NCI-H1105 (cell line): ENCODE data around the gene NTN4.
"Not testable (repeated sequence)": the region's sequence is repeated elsewhere in the genome, so short reads cannot be mapped to it uniquely, and the experiment has no call there.

ENCODE experiments used
- DNase-seq: peaks from one replicate; lab custom pipeline; 2025; lab: John Stamatoyannopoulos, UW

NTN4 gene

GRCh38 chr12:95796225-95796981 lies 5.8 kb upstream of the NTN4 start:
- no peak for DNase-seq

DNA sequence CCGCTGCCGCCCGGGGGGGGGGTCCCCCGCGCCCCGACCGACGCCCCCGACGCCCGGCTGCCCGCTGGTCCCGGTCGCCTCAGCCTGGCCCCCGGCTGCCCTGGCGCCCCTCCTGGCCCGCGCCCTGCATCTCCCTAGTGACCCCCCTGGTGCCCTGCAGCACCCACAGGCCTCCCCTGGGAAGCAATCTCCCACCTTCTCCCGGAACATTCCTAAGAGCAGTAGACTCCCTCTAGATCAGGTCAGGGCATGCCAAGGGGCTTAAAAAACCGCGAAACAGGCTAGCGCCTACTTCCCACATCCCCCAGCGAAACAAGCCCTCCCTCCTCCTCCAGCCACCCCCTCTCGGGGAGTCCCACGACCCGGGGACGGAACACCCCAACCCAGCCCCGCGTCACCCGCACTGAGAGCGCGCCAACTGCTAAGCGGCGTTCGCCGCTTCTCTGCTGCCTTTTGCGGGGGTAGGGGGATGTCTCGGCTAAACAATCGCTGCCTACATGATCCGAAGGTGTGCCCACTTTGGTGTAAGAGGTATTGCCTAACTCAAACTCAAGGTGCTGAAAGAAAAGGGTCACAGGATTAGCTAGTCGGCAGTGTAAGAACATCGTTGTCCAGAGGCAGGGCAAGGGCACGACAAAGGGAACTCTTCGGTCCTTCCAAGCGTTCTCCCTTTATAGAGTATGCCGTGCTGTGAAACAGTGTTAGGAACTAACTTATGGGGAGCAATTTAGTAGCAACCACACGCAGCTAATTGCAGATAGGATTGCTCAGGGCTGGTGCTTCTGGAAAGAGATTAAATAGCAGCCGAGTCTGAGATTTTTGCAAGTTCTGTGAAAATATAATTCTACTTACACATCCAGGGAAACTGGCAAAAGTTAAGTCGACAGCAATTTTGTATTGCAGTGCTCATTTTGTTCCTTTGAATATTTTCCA lies 619 bp upstream of the NTN4 start:
- no peak for DNase-seq

DNA sequence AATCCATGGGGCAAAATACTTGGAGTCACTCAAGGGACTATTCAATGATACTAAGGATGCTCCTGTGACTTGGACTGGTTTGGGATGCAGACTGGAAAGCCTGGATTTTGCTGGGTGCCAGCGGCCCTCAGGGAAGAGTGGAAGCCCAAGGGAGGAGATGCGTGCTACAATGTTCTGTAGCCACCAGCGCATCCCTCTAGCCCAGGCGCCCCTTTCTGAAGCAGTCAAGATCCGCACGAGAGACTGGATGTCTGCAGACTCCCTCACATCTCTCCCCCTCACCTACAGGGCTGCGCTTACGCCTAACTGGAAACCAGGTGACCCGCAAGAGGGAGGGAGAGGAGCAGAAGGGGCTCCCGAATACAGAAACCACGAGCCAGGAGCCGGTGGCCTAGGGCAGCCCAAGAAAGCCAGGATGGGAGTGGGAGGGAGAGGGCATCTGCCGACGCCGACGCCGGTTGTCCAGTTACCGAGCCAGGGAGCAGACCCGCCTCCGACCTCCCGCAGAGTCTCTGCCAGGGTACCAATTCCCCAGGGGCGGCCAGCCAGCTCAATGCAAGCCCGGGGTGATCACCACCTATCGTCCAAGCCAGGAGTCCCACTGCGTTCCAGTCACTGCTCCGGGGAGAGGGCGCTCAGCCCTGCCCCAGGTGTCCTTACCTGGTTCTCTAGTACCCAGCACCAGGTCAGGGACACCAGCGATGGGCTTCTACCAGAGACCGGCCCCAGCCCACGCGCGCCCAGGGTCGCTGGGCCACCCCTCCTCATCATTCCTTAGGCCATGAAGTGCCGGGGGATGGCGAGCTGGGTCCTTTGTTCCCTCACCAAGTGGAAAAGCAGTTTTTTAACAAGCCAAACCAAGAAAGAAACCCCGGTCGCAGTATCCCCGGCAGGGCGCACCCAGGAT lies 1.2 kb downstream of the NTN4 start:
- DNase-seq = peak; percentile 40

DNA sequence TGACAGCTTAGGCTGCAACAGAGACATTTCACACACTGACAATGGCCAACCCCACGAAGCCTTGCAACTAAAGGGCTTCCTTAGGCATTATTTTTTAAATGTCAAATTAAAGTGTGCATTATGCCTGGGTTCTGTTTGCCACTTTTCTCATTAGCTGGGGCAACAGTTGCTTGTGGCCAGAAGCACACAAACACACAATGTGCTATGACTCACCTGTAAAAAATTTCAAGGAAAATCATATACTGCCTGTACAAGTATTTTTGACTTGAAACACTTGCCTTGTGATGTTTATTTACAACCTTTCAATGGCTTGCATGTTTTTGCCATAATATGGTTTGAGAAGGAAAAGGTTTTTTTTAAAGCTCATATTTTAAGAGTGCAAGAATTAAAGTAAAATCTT lies 1.9 kb downstream of the NTN4 start:
- DNase-seq = no peak

GRCh38 chr12:95787274-95787818 lies 3.2 kb downstream of the NTN4 start:
- no peak for DNase-seq

DNA sequence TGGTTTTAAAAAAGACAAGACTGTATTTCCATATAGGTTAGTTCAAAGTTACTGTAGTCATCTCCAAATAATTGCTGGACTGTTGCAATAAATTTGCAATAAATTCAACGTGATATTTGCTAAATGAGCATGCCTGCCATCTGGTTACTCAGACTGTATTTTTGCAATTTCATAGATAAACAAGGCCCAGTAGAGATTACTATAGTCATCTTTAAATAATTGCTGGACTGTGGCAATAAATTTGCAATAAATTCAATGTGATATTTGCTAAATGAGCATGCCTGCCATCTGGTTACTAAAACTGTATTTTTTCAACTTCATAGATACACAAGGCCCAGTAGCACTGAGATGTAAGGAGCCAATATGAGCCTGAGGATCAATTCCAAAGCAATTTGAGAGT lies 5.6 kb downstream of the NTN4 start:
- no peak for DNase-seq

DNA sequence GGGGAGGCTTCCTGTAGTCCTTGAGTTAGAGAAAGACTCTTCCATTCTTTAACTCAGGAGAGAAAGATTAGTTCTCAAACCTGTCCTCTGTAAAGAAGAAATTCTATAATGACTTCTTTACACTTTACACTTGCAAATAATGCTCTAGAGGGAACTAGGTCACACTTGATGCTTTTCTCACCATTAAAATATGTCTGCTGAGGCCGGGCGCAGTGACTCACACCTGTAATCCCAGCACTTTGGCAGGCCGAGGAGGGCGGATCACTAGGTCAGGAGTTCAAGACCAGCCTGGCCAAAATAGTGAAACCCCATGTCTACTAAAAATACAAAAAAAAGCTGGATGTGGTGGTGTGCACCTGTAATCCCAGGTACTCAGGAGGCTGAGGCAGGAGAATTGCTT lies 6.3 kb downstream of the NTN4 start:
- DNase-seq = no peak

- DNase-seq = not testable (repeated sequence)
Measured at GRCh38 chr12:95775466-95775865, 15.1 kb downstream of the NTN4 start.

DNA sequence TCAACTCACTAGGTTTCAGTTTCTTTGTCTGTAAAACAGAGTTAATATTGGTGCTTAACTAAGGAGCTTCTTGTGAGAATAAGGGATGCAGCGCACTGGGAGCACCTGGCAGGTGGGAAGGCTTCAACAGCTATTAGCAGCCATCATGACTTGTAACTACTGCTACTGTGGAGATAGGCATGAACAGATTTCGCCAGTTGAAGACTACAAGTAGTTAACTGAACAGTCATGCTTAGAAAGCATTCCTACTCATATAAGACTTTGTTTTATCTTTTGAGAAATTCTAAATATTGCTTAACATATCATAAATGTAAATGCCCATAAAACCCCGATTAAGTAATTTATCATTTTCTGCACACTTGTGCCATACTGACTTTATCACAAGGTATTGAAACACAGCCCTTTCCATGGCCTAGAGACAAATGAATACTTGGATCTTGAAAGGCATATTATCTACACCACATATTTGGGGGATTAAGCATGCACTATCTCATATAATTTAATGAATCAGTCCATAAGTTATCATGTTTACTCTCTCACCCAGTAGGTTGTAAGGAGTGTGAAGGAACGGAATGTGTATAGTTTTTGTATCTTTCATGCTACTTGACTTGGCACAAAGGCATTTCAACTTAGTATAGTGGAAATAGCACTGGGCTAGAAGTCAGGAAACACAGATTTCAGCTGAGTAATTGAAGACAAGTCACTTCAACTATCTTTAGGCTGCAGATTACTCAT lies 16.1 kb downstream of the NTN4 start:
- no peak for DNase-seq

GRCh38 chr12:95773320-95773719 lies 17.2 kb downstream of the NTN4 start:
- no peak for DNase-seq

GRCh38 chr12:95767703-95768102 lies 22.9 kb downstream of the NTN4 start:
- DNase-seq = no peak

DNA sequence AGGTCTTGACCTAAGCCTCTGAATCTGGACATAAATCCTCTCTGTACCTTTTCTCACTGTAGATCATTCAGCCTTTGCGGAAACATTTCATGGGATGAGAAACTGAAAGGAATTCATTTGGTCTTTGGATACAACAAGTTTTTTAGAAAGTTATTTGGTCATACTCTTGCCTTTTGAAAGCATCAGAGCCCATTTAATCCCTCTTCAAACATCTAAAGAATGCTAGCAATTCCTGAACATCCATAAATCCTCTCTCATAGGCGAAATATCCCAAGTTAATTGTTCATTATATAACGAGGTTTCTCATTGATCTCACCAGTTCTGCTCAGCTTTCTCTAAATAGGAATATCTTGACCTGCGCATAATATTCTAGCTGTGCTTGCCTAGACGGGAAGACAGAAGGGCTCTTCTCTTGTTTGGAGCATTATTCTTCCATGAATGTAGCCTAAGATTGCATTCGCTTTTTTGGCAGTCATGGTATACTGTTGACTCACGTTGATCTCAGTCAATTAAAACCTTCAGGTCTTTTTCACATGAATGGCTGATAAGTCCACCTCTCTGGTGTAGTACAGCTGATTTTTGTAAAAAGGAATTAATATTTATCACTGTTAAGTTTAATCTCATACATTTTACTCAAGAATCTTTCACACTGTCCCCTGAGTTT lies 24.1 kb downstream of the NTN4 start:
- no peak for DNase-seq

- DNase-seq = no peak
Measured at GRCh38 chr12:95764848-95765247, 25.7 kb downstream of the NTN4 start.

DNA sequence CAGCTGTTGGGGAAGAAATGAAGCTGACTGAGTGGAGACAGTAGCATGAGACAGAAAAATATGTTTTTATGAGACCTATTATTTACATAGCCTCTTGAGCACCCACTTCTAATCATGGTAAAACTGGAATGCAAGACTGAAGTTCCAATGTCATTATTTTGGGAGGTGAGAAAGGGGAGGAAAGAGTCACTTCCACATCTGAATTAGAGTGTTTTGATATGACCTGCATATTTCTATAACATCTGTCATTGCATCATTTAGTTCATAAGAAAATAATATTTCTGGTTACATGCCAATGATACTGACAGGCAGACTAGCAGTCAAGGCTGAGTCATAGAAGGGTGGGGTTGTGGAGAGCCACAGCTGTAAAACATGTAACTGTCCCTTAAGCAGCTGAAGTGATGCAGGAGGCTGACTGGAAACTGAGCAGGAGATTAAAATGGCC lies 26.7 kb downstream of the NTN4 start:
- no peak for DNase-seq

- DNase-seq = no peak
Measured at GRCh38 chr12:95762123-95762785, 28.3 kb downstream of the NTN4 start.

- DNase-seq = no peak
Measured at GRCh38 chr12:95760371-95760770, 30.2 kb downstream of the NTN4 start.

DNA sequence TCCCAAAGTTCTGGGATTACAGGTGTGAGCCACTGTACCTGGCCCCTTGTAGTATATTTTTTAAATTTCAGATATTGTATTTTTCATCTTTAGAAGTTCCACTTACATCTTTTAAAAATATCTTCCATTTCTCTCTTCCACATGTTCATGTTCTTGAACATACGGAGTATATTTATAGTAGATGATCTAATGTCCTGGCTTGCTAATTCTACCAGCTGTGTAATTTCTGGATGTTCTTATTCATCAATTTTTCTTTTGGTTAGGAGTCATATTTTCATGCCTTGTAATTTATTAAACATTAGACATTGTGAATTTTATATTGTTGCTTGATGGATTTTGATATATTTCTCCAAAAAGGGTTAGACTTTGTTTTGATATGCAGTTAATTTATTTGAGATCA lies 30.8 kb downstream of the NTN4 start:
- no peak for DNase-seq

DNA sequence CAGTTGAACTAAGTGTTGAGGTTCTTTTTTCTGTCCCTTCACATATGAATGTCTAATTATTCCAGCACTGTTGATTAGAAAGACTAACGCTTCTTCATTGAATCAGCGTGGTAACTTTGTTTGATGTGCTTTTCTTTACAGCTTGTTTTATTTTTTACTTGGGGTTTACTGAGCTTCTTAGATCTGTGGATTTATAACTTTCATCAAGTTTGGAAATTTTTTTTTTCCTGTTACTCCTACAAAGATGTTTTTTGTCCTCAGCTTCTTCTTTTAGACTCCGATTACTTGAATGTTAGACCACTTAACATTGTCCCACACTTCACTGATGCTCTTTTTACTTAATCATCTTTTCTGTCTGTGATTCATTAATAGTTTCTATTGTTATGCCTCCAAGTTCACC lies 31.5 kb downstream of the NTN4 start:
- DNase-seq = no peak

DNA sequence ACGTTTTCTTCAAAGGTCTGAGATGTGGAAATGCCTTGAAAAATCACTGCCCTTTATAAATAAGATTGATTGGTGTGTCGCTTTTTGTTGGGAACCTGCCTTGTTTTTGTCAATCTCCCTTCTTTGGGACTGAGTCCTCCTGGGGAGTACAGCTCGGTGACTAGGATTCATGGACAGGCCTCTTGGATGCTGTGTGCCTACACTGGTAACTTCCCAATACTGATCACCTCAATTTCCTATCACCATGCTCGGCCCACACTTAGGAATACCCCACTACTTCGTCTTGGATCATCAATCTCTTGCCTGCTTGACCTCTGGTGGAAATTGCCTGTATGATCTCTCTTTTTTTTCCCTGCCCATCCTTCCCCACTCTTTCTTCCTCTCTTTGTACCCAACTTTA lies 34.2 kb downstream of the NTN4 start:
- DNase-seq = no peak

DNA sequence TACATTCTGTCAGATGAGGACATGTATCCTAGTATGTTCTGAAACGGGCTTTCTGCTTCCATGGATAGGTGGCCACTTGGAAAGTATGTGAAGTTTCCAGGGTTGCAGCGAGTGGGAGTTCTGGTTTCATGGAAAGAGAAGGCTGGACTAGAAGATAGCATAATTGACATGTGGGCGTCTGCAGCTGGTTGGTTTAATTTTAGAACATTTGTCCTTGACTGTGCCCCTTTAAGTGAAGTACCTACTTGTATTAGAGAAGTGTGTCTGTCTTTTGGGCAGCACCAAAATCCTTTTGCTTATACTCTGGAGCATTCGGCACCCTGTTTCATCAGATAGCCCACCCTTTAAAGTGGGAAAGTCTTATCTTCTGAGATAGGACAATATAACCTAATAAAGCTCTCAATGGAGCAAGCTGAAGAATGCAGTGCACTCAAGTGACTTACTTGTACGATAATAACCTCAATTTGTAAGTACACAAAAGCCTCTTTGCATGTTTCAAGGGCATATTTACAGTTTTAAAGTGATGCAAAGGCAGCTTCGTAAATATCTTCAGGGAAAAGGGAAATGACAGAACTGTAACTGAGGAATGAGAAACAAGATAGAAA lies 35.2 kb downstream of the NTN4 start:
- no peak for DNase-seq
